ENCODE data around the gene SORCS1. TPM values are rescaled to one million over a fixed set of nuclear protein-coding genes. Genes with fewer than 3 reads are reported as not detected.

The SORCS1 gene
- total and polyA plus RNA-seq, 2 of the 8 experiments (the other 6 are each of a cell fraction or from before 2014, with no cell fraction given): 4.1 to 4.6 TPM

DNA sequence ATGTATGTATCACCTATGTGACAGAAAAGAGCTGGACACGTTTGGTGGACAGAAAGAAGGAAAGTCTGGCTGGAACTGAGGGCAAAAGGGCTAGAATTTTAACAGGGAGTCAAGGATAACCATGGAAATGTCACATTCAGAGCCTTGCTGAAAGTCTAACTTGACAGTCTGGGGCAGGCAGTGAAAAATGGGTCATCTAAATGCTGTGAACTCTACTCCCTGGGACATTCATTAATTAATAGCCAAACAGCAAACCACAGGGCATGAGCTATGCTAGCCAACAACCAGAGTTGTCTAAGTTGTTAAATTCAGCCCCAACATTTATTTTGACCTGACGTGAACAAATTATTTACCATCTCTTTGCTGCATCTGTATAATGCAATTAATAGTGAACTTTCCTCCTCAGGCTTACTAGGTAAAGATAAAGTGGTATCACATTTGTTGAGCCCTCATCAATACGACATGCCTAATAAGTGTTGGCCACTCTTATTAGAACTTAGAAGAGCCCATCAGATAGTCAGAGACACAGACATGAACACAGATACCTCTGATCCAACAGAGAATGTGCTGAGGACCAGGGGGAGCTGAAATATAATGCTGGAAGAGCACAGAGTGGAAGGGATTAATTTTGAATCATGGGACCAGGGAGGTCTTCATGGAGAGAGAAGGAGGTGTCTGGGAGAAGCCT lies 109.9 kb downstream of the SORCS1 start (continued):
- TF ChIP-seq POU5F1 (IDR thresholded peaks at IDR 0.05; ENCODE audit: low read depth, low read length) (no peak), TCF12 (IDR thresholded peaks at IDR 0.05; ENCODE audit: low read depth, low read length) (no peak)
